Activated gamma-delta T cell treated with Interleukin-2 at 50 U/mL for 16 hours (primary cell): ENCODE results near the gene GRAMD1B.
A peak's percentile ranks its signal among the peaks of the same experiment; 100 is the strongest.

Experiments
- DNase-seq: peaks from one replicate; pipeline ENCODE4 v3.0.0-alpha.2; 2020

The GRAMD1B gene

GRCh38 chr11:123594921-123595320 is 164.9 kb downstream of the GRAMD1B start:
- DNase-seq = no peak

- DNase-seq = no peak
Observed at GRCh38 chr11:123597859-123598258, 167.8 kb downstream of the GRAMD1B start.

GRCh38 chr11:123601136-123601535 is 171.1 kb downstream of the GRAMD1B start:
- DNase-seq = no peak

GRCh38 chr11:123601743-123602142 is 171.7 kb downstream of the GRAMD1B start:
- DNase-seq = no peak

GRCh38 chr11:123603666-123604065 is 173.6 kb downstream of the GRAMD1B start:
- DNase-seq = no peak

- no peak for DNase-seq
Observed at GRCh38 chr11:123607781-123608180, 177.7 kb downstream of the GRAMD1B start.

- DNase-seq = no peak
Observed at GRCh38 chr11:123608371-123608770, 178.3 kb downstream of the GRAMD1B start.

GRCh38 chr11:123608945-123609344 is 178.9 kb downstream of the GRAMD1B start:
- DNase-seq = no peak

GRCh38 chr11:123611698-123612097 is 181.6 kb downstream of the GRAMD1B start:
- no peak for DNase-seq

GRCh38 chr11:123616505-123617198 is 186.6 kb downstream of the GRAMD1B start:
- no peak for DNase-seq

GRCh38 chr11:123622576-123622975 is 192.5 kb downstream of the GRAMD1B start:
- no peak for DNase-seq

- no peak for DNase-seq
Observed at GRCh38 chr11:123624974-123625373, 194.9 kb downstream of the GRAMD1B start.

- no peak for DNase-seq
Observed at GRCh38 chr11:123628936-123629683, 199.0 kb downstream of the GRAMD1B start.

GRCh38 chr11:123630126-123630608 is 200.1 kb downstream of the GRAMD1B start:
- DNase-seq = no peak

GRCh38 chr11:123640029-123640428 is 210.0 kb downstream of the GRAMD1B start:
- DNase-seq = no peak

GRCh38 chr11:123640677-123641494 is 210.8 kb downstream of the GRAMD1B start:
- DNase-seq = peak; percentile 36

- DNase-seq = no peak
Observed at GRCh38 chr11:123641495-123641840, 211.4 kb downstream of the GRAMD1B start.

GRCh38 chr11:123642435-123642834 is 212.4 kb downstream of the GRAMD1B start:
- no peak for DNase-seq

- DNase-seq = no peak
Observed at GRCh38 chr11:123645286-123645975, 215.4 kb downstream of the GRAMD1B start.

- no peak for DNase-seq
Observed at GRCh38 chr11:123650901-123651300, 220.8 kb downstream of the GRAMD1B start.

- no peak for DNase-seq
Observed at GRCh38 chr11:123652599-123652998, 222.5 kb downstream of the GRAMD1B start.

- no peak for DNase-seq
Observed at GRCh38 chr11:123653483-123653826, 223.4 kb downstream of the GRAMD1B start.
